ENCODE data around the gene NUTF2.
"Not testable (repeated sequence)": the region's sequence is repeated elsewhere in the genome, so short reads cannot be mapped to it uniquely, and the experiment has no call there.

The NUTF2 gene

DNA sequence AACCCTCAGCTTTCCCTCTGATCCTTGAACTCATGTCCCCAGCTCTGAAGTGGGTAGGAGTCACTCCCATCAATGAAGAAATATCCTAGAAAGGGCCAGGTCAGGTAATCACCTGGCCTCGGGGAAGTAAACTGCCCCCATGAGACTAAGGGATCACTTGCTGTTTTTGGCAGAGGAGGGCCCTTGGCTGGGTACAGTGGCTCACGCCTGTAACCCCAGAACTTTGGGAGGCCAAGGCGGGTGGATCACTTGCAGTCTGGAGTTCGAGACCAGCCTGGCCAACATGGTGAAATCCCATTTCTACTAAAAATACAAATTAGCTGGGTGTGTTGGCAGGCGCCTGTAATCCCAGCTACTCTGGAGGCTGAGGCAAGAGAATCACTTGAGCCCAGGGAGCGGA is 17.3 kb downstream of the NUTF2 start:
- DNase-seq (ENCODE audit: low read depth, low spot score): not testable (repeated sequence)

DNA sequence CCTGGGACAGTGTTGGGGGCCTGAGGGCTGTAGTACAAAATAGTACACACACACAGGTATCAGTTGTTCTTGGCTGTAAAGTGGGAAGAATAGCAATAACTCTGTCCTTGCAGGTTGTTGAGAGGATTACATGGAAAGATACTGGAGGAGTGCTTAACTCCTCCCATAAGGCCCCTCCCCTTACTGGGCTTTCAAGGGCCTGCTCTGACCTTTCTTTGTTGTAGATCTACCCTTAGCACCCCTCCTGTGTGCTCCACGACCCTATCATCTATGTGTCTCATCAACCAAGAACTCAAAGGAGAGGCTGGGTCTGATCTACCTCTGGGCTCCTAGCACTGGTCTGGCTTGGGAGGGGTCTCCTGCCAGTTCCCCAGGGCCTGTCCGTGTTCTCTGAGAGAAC is 17.9 kb downstream of the NUTF2 start:
- no peak for DNase-seq (ENCODE audit: low read depth, low spot score)

DNA sequence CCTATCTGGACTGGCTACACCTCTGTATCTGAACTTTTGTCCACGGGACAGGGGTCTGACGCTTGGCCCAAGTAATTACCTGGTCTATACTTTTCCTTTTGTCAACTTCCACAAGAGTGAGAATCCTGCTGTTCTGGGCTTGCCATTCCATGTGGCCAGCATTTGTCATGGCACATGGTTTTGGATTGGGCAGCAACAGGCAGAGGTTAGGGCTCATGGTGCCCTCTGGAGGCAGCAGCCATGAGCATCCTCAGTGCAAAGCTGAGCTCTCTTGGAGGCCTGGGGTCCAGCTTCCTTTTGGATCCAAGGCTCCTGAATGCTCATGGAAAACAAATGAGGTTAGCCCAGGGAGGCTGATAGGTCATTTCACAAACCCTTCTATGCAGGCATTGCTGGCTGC is 18.6 kb downstream of the NUTF2 start:
- no peak for DNase-seq (ENCODE audit: low read depth, low spot score)

DNA sequence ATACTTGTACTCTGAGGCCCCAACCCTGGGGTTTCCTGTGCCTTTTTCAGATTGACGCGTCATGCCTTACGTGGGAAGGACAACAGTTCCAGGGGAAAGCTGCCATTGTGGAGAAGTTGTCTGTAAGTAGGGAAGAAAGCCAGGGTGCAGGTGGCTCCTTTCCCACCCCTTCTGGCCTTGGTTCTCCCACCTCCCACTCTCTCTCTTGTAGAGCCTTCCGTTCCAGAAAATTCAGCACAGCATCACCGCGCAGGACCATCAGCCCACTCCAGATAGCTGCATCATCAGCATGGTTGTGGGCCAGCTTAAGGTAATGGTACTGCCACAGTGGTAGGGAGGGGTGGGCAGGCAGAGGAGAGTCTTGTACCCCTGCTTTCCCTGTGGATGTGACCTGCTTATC is 21.6 kb downstream of the NUTF2 start:
- DNase-seq (ENCODE audit: low read depth, low spot score): no peak

DNA sequence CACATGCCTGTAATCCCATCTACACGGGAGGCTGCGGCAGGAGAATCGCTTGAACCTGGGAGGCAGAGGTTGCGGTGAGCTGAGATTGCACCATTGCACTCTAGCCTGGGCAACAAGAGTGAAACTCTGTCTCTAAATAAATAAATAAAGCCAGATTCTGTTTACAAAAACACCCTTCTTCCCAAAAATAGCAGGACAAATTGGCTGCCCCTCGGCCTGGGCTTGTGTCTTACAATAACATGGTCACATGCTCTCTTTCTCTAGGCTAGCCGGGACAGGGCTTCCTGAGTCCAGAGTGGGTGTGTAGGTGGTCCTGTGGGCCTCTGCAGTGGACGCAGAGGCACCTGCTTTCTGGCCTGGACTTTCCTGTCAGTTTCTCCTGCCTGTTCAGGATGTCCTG is 22.9 kb downstream of the NUTF2 start:
- DNase-seq (ENCODE audit: low read depth, low spot score): no peak

- DNase-seq (ENCODE audit: low read depth, low spot score): no peak
These were observed 24.5 kb downstream of the NUTF2 start for GRCh38 chr16:67871256-67871655.

DNA sequence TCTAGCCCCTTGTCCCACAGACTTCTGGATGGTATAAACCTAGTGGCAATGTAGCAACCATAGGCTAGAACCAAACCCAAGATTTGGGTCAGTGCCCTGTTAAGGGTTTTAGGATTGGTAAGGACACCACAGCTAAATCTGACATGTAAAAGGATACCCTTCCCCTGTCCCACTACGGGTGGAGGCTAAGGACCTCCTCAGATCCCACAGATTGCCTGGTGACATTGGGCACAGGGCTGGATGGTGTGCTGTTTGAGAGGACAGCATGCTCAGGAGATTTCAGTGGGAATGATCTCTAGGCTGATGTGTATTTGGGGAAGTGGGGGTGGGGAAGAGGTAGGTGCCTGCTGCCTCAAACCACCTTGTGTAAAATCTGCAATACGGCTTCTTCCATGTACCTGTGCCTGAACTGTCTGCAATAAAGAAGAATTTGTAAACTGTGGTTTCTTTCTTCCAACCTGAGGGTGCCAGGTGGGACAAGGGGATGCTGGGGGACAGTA is 25.4 kb downstream of the NUTF2 start:
- DNase-seq (ENCODE audit: low read depth, low spot score): no peak

DNA sequence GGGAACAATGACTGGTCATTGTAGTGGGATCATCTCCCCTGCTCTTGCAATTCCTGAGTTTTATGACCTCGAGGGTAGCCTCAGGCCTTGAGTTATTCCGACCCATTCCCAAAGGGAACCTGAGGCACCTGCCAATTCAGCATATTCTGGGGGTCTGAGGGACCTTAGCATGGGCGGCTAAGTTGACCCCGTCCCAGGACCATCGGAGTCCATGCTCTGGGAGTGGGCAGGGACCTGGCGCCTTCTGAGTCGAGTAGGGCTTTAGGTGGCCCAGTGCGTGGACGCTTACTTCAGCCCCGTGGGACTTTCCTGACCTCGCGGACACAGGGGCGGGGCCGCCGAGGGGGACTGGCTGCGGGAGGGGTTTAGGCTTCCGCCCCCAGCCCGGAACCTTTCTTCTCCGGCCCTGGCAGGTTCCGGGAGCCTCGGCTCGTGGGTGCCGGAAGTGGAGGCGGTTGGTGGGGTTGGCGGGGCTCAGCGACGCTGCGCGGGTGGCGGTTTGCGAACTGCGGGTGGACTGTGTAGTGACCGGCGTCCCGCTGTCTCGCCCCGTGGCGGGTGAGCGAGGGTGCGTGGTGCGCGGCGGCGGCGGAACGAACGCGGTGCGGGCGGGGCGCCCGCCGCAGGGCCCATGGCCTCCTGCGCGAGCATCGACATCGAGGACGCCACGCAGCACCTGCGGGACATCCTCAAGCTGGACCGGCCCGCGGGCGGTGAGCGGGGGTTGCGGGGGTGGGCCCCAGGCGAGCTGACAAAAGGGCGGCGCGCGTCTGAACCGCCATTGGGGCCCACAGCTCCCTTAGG is 26.1 kb downstream of the NUTF2 start, which contains the start of gene EDC4:
Gene EDC4, plus strand, starts transcription at position 422 of the 804 bp plus-strand sequence. Its CDS starts 210 bp downstream, at position 632.
- DNase-seq (ENCODE audit: low read depth, low spot score): no peak

DNA sequence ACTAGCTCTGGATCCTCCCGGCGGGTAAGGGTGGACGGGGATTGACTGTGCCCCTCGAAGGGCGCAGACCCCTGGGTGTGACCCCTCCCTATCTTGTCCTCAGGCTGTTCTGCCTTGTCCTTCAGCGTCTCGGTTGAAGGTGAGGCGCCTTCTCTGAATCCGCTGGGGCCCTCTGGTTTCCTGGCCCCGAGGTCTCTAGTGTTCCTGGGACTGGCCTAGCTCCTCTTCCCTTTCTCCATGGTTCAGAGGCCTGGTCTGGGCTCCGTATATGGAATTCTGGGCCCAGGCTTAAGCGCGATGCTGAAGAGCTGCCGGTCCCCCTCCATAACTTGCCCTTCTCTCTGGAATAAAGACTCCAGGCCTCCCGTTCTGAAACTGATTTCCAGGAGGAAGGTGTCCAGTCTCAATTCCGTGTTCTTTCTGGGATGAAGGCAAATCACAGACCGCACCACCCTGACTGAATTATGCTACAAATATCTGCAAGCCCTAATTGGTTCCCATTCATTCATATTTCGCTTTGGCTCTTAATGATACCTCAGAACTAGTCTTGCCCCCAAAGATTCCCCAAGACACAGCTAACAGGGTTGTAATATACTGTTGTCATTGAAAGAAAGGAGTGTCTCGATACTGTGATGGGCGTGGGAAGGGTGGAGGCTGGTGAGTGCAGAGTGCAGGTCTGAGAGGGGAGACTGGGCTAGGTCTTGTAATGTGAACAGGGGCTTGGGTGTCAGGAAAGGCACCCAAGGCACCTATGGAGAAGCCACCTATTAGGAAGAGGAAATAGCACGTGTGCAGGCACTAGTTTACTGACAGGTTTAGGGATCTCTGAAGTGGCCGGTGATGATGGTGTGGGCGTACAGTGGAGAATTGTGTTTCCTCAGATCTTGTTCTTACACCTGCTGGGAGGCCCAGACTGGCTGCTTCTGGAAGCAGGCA is 27.0 kb downstream of the NUTF2 start:
- DNase-seq (ENCODE audit: low read depth, low spot score): no peak

DNA sequence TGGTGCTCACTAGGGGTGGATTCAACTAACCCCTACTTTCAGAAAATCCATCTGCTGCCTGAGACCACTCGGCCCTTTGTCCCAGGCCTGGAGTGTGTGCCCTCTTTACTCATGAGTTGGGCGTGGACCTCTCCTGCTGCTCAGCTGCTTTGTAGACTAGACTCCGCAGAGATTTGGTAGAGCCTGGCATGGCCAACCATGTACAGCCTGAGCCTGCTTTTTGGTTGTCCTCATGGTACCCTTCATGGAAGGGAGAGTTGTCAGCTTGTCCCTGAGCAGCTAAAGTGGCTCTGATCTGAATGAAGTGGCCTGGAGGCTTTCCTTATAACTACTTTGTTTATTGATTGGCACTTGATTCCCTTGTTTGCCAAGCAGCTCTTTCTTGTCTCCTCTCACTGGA is 27.6 kb downstream of the NUTF2 start:
- DNase-seq (ENCODE audit: low read depth, low spot score): no peak

GRCh38 chr16:67877064-67877463 is 30.3 kb downstream of the NUTF2 start:
- DNase-seq (ENCODE audit: low read depth, low spot score): no peak

DNA sequence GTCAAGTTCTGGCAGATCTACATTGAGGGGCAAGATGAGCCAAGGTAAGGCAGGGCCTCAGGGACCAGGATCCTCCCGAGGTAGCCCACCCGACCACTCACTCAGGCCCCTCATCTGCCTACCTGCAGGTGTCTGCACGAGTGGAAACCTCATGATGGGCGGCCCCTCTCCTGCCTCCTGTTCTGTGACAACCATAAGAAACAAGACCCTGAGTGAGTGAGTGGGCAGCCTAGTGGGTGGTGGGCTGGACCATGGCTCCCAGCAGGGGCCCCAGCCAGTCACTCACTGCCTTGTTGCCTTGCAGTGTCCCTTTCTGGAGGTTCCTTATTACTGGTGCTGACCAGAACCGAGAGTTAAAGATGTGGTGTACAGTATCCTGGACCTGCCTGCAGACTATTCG is 31.5 kb downstream of the NUTF2 start:
- no peak for DNase-seq (ENCODE audit: low read depth, low spot score)

DNA sequence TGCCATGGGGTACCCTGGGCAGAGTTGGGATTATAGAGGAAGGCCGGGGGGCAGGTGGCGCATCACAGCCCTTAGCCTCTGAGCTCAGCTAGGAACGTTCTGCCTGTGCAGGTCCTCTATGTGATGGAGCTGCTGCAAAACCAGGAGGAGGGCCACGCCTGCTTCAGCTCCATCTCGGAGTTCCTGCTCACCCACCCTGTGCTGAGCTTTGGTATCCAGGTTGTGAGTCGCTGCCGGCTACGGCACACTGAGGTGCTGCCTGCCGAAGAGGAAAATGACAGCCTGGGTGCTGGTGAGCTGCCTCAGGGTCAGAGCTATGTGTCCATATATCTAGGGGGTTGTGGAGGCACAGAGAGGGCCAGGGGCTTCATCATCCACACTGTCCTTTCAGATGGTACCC is 32.1 kb downstream of the NUTF2 start:
- DNase-seq (ENCODE audit: low read depth, low spot score): no peak

- DNase-seq (ENCODE audit: low read depth, low spot score): no peak
These were observed 32.7 kb downstream of the NUTF2 start for GRCh38 chr16:67879462-67879861.

- DNase-seq (ENCODE audit: low read depth, low spot score): no peak
These were observed 33.2 kb downstream of the NUTF2 start for GRCh38 chr16:67879936-67880335.

DNA sequence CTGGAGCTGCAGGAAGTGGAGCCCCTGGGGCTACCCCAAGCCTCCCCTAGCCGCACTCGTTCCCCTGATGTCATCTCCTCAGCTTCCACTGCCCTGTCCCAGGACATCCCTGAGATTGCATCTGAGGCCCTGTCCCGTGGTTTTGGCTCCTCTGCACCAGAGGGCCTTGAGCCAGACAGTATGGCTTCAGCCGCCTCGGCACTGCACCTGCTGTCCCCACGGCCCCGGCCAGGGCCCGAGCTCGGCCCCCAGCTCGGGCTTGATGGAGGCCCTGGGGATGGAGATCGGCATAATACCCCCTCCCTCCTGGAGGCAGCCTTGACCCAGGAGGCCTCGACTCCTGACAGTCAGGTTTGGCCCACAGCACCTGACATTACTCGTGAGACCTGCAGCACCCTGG is 33.9 kb downstream of the NUTF2 start:
- DNase-seq (ENCODE audit: low read depth, low spot score): no peak

- DNase-seq (ENCODE audit: low read depth, low spot score): no peak
These were observed 35.0 kb downstream of the NUTF2 start for GRCh38 chr16:67881621-67882161.

DNA sequence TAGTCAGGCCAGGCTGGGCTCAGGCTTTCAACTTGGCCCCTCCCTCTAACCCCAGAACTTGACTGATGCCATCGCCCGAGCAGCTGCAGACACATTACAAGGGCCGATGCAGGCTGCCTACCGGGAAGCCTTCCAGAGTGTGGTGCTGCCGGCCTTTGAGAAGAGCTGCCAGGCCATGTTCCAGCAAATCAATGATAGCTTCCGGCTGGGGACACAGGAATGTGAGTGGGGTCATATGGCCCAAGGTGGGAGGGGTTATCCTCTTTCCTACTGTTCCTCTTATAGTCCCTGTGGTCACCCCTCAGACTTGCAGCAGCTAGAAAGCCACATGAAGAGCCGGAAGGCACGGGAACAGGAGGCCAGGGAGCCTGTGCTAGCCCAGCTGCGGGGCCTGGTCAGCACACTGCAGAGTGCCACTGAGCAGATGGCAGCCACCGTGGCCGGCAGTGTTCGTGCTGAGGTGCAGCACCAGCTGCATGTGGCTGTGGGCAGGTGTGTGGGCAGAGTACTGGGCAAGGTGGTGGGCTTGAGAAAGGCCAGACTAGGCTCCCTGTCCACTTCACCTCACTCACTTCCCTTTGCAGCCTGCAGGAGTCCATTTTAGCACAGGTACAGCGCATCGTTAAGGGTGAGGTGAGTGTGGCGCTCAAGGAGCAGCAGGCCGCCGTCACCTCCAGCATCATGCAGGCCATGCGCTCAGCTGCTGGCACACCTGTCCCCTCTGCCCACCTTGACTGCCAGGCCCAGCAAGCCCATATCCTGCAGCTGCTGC is 35.8 kb downstream of the NUTF2 start:
- no peak for DNase-seq (ENCODE audit: low read depth, low spot score)

- no peak for DNase-seq (ENCODE audit: low read depth, low spot score)
These were observed 36.6 kb downstream of the NUTF2 start for GRCh38 chr16:67883146-67883871.

DNA sequence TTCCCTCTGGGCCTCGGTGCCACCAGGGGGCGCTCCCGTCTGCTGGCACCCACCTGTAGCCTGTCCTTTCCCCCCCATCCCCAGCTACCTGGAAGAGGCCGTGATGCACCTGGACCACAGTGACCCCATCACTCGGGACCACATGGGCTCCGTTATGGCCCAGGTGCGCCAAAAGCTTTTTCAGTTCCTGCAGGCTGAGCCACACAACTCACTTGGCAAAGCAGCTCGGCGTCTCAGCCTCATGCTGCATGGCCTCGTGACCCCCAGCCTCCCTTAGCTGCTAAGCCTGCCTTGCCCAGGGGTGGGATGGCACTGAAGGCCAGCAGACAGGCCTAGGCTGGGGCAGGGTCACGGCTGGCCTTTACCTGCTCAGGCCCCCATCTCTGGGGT is 37.1 kb downstream of the NUTF2 start:
- DNase-seq (ENCODE audit: low read depth, low spot score): no peak

DNA sequence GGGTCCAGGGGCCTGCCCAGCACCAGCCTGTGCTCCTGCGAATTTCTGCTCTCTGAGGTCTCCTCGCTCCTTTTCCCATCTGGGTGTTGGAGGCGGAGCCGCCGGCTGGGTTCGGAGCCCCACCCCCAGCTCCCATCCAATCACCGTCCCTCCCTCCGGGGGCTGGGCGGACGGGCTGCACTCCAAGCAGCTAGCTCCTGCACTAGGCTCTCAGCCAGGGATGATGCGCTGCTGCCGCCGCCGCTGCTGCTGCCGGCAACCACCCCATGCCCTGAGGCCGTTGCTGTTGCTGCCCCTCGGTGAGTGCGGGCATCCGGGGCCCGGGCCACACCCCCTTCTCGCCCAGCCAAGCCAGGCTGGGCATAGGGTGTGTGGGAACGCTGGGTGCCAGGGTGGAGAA is 38.0 kb downstream of the NUTF2 start, which contains the start of gene NRN1L:
Gene NRN1L, plus strand, starts transcription at position 202 of the 400 bp plus-strand sequence. Its CDS starts 19 bp downstream, at position 221.
- peak; percentile 76 for DNase-seq (ENCODE audit: low read depth, low spot score)

All from brain pericyte (primary cell).